ENCODE measurements around the gene TACC2. TPM values are rescaled to one million over a fixed set of nuclear protein-coding genes. Genes with fewer than 3 reads are reported as not detected.

TACC2 gene
- total and polyA plus RNA-seq, 9 of the 15 experiments (the other 6 are each of a cell fraction or from before 2014, with no cell fraction given) = under 0.01 to 0.35 (median 0.03) TPM; not detected in 6

DNA sequence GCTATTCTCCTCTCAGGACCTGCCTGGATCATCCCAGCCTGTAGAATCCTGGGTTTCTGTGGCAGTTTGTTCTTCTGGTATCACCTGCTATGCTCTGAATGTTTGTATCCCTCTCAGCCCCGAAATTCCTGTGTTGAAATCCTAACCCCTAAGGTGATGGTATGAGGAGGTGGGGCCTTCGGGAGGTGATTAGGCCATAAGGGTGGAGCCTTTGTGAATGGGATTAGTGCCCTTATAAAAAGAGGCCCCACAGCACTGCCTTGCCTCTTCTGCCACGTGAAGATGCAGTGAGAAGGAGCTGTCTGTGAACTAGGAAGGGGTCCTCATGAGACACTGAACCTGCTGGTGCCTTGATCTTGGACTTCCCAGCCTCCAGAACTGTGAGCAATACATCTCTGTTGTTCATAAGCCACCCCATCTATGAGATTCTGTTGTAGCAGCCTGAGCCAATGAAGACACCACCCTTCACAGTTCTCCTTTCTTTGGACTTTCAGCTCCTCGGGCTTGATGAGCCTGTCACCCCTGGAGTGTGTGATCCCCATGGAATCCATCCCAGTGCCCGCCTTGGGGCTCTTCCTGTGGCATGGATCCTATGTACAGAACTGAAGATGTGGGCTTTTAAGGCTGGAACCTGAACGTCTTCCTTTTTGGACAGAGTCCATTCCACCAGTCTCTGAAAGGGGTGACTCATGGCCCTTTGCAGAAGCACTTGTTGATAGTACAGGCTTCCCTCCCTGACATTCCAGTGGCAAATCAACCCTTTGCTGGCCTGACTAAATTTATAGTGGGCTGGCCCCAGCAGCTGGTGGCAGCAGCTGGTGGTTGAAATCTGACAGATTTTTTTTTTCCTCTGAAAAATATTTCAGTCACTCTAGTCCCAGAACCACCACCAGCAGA, 138.0 kb downstream of the TACC2 start:
- H3K9me3 ChIP-seq (replicated peaks; ENCODE audit: control insufficient read depth, insufficient read depth, low read depth, low read length) = no peaks in the 10 kb centered on the region
- TF ChIP-seq FOSL1 (tag; conservative IDR thresholded peaks at IDR 0.05) (peak; percentile 40; the same call in 1 of the 2 replicates), DIDO1 (tag; IDR thresholded peaks at IDR 0.05; ENCODE audit: low read depth) (no peak)
- no peak for FAIRE-seq
- ATAC-seq = no peak
- intact Hi-C loops (cut with micrococcal nuclease) = no loop called here
- H3K4me2 ChIP-seq (ENCODE audit: insufficient read depth, low read length) = no peak overlapping the region
- 0% methylated on average over 5 of the region's 6 CpGs for WGBS (ENCODE audit: insufficient coverage, low coverage, missing lambda C conversion rate)
- ChIA-PET POLR2A (interaction anchor here (0.6 kb wide), 1 partner anchor 9 kb away, joined by 3 read pairs; no protein-coding TSS in a partner anchor), CTCF (ENCODE audit: low intra/inter-chr PET ratio) (no interaction called here)
- H2AFZ ChIP-seq (ENCODE audit: low read depth, low read length) = no peak overlapping the region
- H3K79me2 ChIP-seq (ENCODE audit: control insufficient read depth, insufficient read depth, low read length) = no peaks in the 10 kb centered on the region
- H4K20me1 ChIP-seq (replicated peaks; ENCODE audit: control insufficient read depth, insufficient read depth, low read length) = no peaks in the 10 kb centered on the region
- H3K9ac ChIP-seq (ENCODE audit: insufficient read depth in 1 of 2, low read depth in 2 of 2, low read length in 2 of 2) = no peak overlapping the region
- H3K27ac ChIP-seq (ENCODE audit: extremely low read depth, low read depth, low read length) = no peak overlapping the region
- H3K27me3 ChIP-seq (ENCODE audit: control insufficient read depth in 2 of 2, insufficient read depth in 2 of 2, low read length in 2 of 2) = peaks cover 2 to 18% of the 10 kb centered on the region in 2 experiments; a peak in 2 of 5 replicates
- in situ Hi-C loops (cut with MboI) = loop anchor here (25.0 kb wide), 1 partner anchor 310 kb away; no protein-coding TSS in a partner anchor
- no peaks in the 10 kb centered on the region for H3K4me1 ChIP-seq (replicated peaks in 1 of 2; ENCODE audit: control insufficient read depth in 2 of 2, insufficient read depth in 2 of 2, low read length in 2 of 2)
- H3K4me3 ChIP-seq = no peak overlapping the region
- DNase-seq (ENCODE audit: extremely low read depth in 1 of 4, low spot score in 3 of 4) = no peak
- BruUV-seq (replicated peaks) = no TSS peak
- H3K9me1 ChIP-seq (ENCODE audit: control insufficient read depth, insufficient read depth, low read length) = no peaks in the 10 kb centered on the region
- no peaks in the 10 kb centered on the region for H3K36me3 ChIP-seq (ENCODE audit: control insufficient read depth, insufficient read depth, low read length)

DNA sequence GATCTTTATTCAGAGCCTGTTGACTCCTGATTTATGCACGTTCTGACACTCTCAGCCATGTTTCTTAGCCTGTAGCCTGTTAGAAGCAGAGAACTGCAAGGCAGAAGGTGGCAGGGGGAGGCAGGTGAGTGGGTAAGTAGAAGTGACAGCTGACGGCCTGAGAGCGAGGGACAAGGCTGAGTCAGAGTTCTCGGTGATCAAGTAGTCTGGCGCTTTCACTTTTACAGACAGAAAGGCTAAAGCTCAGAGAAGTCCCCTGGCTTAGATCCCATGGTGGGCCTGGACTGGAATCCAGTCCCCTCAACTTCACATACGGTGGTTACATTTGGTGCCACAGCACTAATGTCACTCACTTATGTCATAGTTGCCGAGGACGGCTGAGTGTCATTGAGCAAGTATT, 139.0 kb downstream of the TACC2 start:
- Histone ChIP-seq H3K27ac (ENCODE audit: extremely low read depth, low read depth, low read length) (no peak overlapping the region), H3K79me2 (ENCODE audit: control insufficient read depth, insufficient read depth, low read length) (no peaks in the 10 kb centered on the region), H3K4me1 (replicated peaks in 1 of 2; ENCODE audit: control insufficient read depth in 2 of 2, insufficient read depth in 2 of 2, low read length in 2 of 2) (no peaks in the 10 kb centered on the region), H4K20me1 (replicated peaks; ENCODE audit: control insufficient read depth, insufficient read depth, low read length) (no peaks in the 10 kb centered on the region), H3K36me3 (ENCODE audit: control insufficient read depth, insufficient read depth, low read length) (no peaks in the 10 kb centered on the region), H3K4me3 (no peak overlapping the region), H3K27me3 (ENCODE audit: control insufficient read depth in 2 of 2, insufficient read depth in 2 of 2, low read length in 2 of 2) (peaks cover 2 to 20% of the 10 kb centered on the region in 2 experiments; a peak in 2 of 5 replicates), H3K4me2 (ENCODE audit: insufficient read depth, low read length) (no peak overlapping the region), H3K9ac (ENCODE audit: insufficient read depth in 1 of 2, low read depth in 2 of 2, low read length in 2 of 2) (no peak overlapping the region; a peak in 1 of 4 replicates), H3K9me3 (replicated peaks; ENCODE audit: control insufficient read depth, insufficient read depth, low read depth, low read length) (no peaks in the 10 kb centered on the region), H2AFZ (ENCODE audit: low read depth, low read length) (no peak overlapping the region), H3K9me1 (ENCODE audit: control insufficient read depth, insufficient read depth, low read length) (no peaks in the 10 kb centered on the region)
- no TSS peak for BruUV-seq (replicated peaks)
- ATAC-seq (no peak), DNase-seq (ENCODE audit: extremely low read depth in 1 of 4, low spot score in 3 of 4) (no peak), FAIRE-seq (no peak)
- in situ Hi-C loops (cut with MboI) (loop anchor here (25.0 kb wide), 1 partner anchor 309 kb away; no protein-coding TSS in a partner anchor), intact Hi-C loops (cut with micrococcal nuclease) (no loop called here)
- no peak for TF ChIP-seq ZNF445 (CRISPR knock-in tag; IDR thresholded peaks at IDR 0.05; ENCODE audit: low read depth)
- TF ChIP-seq CHD1 (IDR thresholded peaks at IDR 0.05; ENCODE audit: low read length) = no peak
- no peak for TF ChIP-seq MTA2 (IDR thresholded peaks at IDR 0.05; ENCODE audit: low read depth)
- TF ChIP-seq RFX5 (IDR thresholded peaks at IDR 0.05; ENCODE audit: low read depth, low read length) = no peak
- TF ChIP-seq RB1 (IDR thresholded peaks at IDR 0.05; ENCODE audit: low read depth) = no peak
- no peak for TF ChIP-seq DNMT1 (IDR thresholded peaks at IDR 0.05)
- TF ChIP-seq MTA3 (IDR thresholded peaks at IDR 0.05; ENCODE audit: borderline replicate concordance) = no peak
- TF ChIP-seq ZNF76 (CRISPR knock-in tag; IDR thresholded peaks at IDR 0.05; ENCODE audit: borderline replicate concordance) = no peak
- no peak for TF ChIP-seq ARID3A (IDR thresholded peaks at IDR 0.05; ENCODE audit: borderline replicate concordance, low read depth, low read length)
- ChIA-PET CTCF (ENCODE audit: low intra/inter-chr PET ratio) (no interaction called here), POLR2A (no interaction called here)
- WGBS (ENCODE audit: insufficient coverage, low coverage, missing lambda C conversion rate) = 5% methylated on average over 8 of the region's 8 CpGs
